ENCODE measurements around the gene NUDCD2.

DNA sequence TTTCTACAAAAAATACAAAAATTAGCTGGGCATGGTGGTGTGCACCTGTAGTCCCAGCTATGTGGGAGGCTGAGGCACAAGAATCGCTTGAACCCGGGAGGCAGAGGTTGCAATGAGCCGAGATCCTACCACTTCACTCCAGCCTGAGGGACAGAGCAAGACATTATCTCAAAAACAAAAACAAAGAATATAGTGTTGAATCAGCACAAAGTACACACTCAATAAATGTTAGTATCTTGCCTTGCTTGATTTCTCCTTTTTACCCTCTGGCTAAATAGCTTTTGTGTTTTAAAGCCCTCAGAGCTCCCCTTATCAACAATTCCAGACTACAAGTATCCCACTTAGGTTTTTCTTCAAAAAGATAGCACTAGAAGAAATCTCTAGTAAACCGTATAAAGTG is 60.0 kb downstream of the NUDCD2 start:
- TF ChIP-seq, protein P1, sequence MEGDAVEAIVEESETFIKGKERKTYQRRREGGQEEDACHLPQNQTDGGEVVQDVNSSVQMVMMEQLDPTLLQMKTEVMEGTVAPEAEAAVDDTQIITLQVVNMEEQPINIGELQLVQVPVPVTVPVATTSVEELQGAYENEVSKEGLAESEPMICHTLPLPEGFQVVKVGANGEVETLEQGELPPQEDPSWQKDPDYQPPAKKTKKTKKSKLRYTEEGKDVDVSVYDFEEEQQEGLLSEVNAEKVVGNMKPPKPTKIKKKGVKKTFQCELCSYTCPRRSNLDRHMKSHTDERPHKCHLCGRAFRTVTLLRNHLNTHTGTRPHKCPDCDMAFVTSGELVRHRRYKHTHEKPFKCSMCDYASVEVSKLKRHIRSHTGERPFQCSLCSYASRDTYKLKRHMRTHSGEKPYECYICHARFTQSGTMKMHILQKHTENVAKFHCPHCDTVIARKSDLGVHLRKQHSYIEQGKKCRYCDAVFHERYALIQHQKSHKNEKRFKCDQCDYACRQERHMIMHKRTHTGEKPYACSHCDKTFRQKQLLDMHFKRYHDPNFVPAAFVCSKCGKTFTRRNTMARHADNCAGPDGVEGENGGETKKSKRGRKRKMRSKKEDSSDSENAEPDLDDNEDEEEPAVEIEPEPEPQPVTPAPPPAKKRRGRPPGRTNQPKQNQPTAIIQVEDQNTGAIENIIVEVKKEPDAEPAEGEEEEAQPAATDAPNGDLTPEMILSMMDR (IDR thresholded peaks at IDR 0.05; ENCODE audit: insufficient read depth, low read length): no peak
- TF ChIP-seq POLR2AphosphoS5 (IDR thresholded peaks at IDR 0.05; ENCODE audit: low read depth): no peak
- TF ChIP-seq REST (IDR thresholded peaks at IDR 0.05; ENCODE audit: insufficient replicate concordance, low read depth): no peak
- TF ChIP-seq GABPA (IDR thresholded peaks at IDR 0.05; ENCODE audit: low read depth): no peak
- TF ChIP-seq SPI1 (IDR thresholded peaks at IDR 0.05; ENCODE audit: borderline replicate concordance, low read depth): no peak

All from HL-60 (cell line).